ENCODE measurements around the gene GPR157. TPM values are rescaled to one million over a fixed set of nuclear protein-coding genes. Genes with fewer than 3 reads are reported as not detected.

GPR157 gene
- polyA plus RNA-seq, 3 donors: 0.56 to 1.1 (median 0.72) TPM

- Histone ChIP-seq H3K27ac (ENCODE audit: low read depth in 1 of 2, low read length in 2 of 2) (no peak overlapping the region), H3K9ac (ENCODE audit: insufficient read depth, low read length, poor library complexity, severe bottlenecking) (no peak overlapping the region), H3K79me2 (ENCODE audit: insufficient read depth, low read length) (no peaks in the 10 kb centered on the region), H3K36me3 (replicated peaks in 1 of 2; ENCODE audit: control insufficient read depth in 1 of 2, insufficient read depth in 2 of 2, low read length in 2 of 2) (no peaks in the 10 kb centered on the region), H3K4me2 (replicated peaks; ENCODE audit: extremely low read depth, low read length, poor library complexity, severe bottlenecking) (no peak overlapping the region), H3K9me3 (replicated peaks in 1 of 2; ENCODE audit: control insufficient read depth in 1 of 2, insufficient read depth in 1 of 2, low read length in 2 of 2) (no peaks in the 10 kb centered on the region), H4K20me1 (ENCODE audit: insufficient read depth, low read length) (no peaks in the 10 kb centered on the region), H3K4me1 (ENCODE audit: control insufficient read depth in 1 of 2, insufficient read depth in 2 of 2, low read length in 2 of 2) (peaks cover 18 to 21% of the 10 kb centered on the region in 2 donors), H3K27me3 (ENCODE audit: control insufficient read depth in 2 of 2, insufficient read depth in 2 of 2, low read length in 2 of 2) (no peaks in the 10 kb centered on the region), H3K4me3 (replicated peaks in 1 of 3; ENCODE audit: low read depth in 2 of 3, low read length in 3 of 3) (no peak overlapping the region), H2AFZ (ENCODE audit: insufficient read depth, low read depth, low read length, poor library complexity, severe bottlenecking) (no peak overlapping the region)
- Mint-ChIP-seq H3K4me3 (no peak overlapping the region), H3K4me1 (peaks cover 26% of the 10 kb centered on the region), H3K27me3 (ENCODE audit: low read depth in 3 of 3) (peaks cover 2 to 5% (median 5%) of the 10 kb centered on the region in 3 donors), H3K36me3 (no peaks in the 10 kb centered on the region), H3K9me3 (peaks cover 0 to 3% (median 0%) of the 10 kb centered on the region in 7 donors), H3K27ac (peak overlapping the region in 1 of 7 donors; percentile 45)
- DNase-seq: no peak
- WGBS (ENCODE audit: insufficient coverage): no CpG with 5 or more reads among the region's 8 CpGs
- TF ChIP-seq CTCF (IDR thresholded peaks at IDR 0.05): no peak
- intact Hi-C loops (cut with micrococcal nuclease): no loop called here
These were observed 17.3 kb upstream of the GPR157 start for GRCh38 chr1:9146156-9146555.

- Histone ChIP-seq H3K9me3 (replicated peaks in 1 of 2; ENCODE audit: control insufficient read depth in 1 of 2, insufficient read depth in 1 of 2, low read length in 2 of 2) (no peaks in the 10 kb centered on the region), H4K20me1 (ENCODE audit: insufficient read depth, low read length) (no peaks in the 10 kb centered on the region), H3K27ac (ENCODE audit: low read depth in 1 of 2, low read length in 2 of 2) (no peak overlapping the region), H3K4me3 (replicated peaks in 1 of 3; ENCODE audit: low read depth in 2 of 3, low read length in 3 of 3) (no peak overlapping the region), H3K4me2 (replicated peaks; ENCODE audit: extremely low read depth, low read length, poor library complexity, severe bottlenecking) (no peak overlapping the region), H3K4me1 (ENCODE audit: control insufficient read depth in 1 of 2, insufficient read depth in 2 of 2, low read length in 2 of 2) (peaks cover 18 to 21% of the 10 kb centered on the region in 2 donors), H3K27me3 (ENCODE audit: control insufficient read depth in 2 of 2, insufficient read depth in 2 of 2, low read length in 2 of 2) (no peaks in the 10 kb centered on the region), H3K36me3 (replicated peaks in 1 of 2; ENCODE audit: control insufficient read depth in 1 of 2, insufficient read depth in 2 of 2, low read length in 2 of 2) (no peaks in the 10 kb centered on the region), H2AFZ (ENCODE audit: insufficient read depth, low read depth, low read length, poor library complexity, severe bottlenecking) (no peak overlapping the region), H3K9ac (ENCODE audit: insufficient read depth, low read length, poor library complexity, severe bottlenecking) (no peak overlapping the region), H3K79me2 (ENCODE audit: insufficient read depth, low read length) (no peaks in the 10 kb centered on the region)
- H3K9me3 Mint-ChIP-seq: peaks cover 0 to 3% (median 0%) of the 10 kb centered on the region in 7 donors
- no peak overlapping the region for H3K4me3 Mint-ChIP-seq
- H3K27me3 Mint-ChIP-seq (ENCODE audit: low read depth in 3 of 3): peaks cover 3 to 5% (median 5%) of the 10 kb centered on the region in 3 donors
- intact Hi-C loops (cut with micrococcal nuclease): no loop called here
- no peak for TF ChIP-seq CTCF (IDR thresholded peaks at IDR 0.05)
- DNase-seq: no peak
- 94% methylated on average over 3 of the region's 5 CpGs for WGBS (ENCODE audit: insufficient coverage)
- H3K36me3 Mint-ChIP-seq: no peaks in the 10 kb centered on the region
- peaks cover 26% of the 10 kb centered on the region for H3K4me1 Mint-ChIP-seq
- peak overlapping the region in 1 of 7 donors; percentile 45 for H3K27ac Mint-ChIP-seq
These were observed 16.8 kb upstream of the GPR157 start for GRCh38 chr1:9145714-9146113.
